Breast epithelium (tissue), 4 donors: ENCODE measurements around the gene MDGA2. TPM values are rescaled to one million over a fixed set of nuclear protein-coding genes. Genes with fewer than 3 reads are reported as not detected.

Experiments
- DNase-seq, 2 donors: peaks; one replicate each; pipeline ENCODE4 v3.0.0-alpha.2; 2019; ENCODE audit warnings: low spot score in 2 of 2
- H3K27ac ChIP-seq, 2 donors: fragments of 200-600 bp; sonication (generic) in 1 of 2; one replicate each; pipeline ENCODE4 v1.5.1; 2016 to 2019; ENCODE audit warnings: mild to moderate bottlenecking in 1 of 2
- H3K27me3 ChIP-seq, 2 donors: fragments of 200-600 bp; sonication (generic) in 1 of 2; one replicate each; pipeline versions ENCODE4 v1.5.1 to v1.6.0; 2017 to 2019; ENCODE audit warnings: control low read depth in 1 of 2, mild to moderate bottlenecking in 1 of 2
- H3K36me3 ChIP-seq: fragments of 200-600 bp; one replicate; pipeline ENCODE4 v1.5.1; 2019
- H3K4me1 ChIP-seq, 2 donors: fragments of 200-600 bp; sonication (generic); one replicate each; pipeline ENCODE4 v1.5.1; 2016 to 2019; ENCODE audit warnings: control low read depth in 1 of 2
- H3K4me3 ChIP-seq, 3 donors: fragments of 200-600 bp; sonication (generic); 1 replicate in 2 of 3; 2 replicates in 1 of 3; pipeline ENCODE4 v1.5.1; 2016 to 2019; ENCODE audit warnings: mild to moderate bottlenecking in 3 of 3, moderate library complexity in 2 of 3
- H3K9me3 ChIP-seq, 2 donors: fragments of 200-600 bp; sonication (generic) in 1 of 2; one replicate each; pipeline ENCODE4 v1.5.1; 2016 to 2019; ENCODE audit warnings: control low read depth in 1 of 2
- POLR2A ChIP-seq: fragments of 450-650 bp; IDR thresholded peaks from one replicate; pipeline ENCODE4 v1.6.1; 2016; ENCODE audit warnings: antibody characterized with exemption, mild to moderate bottlenecking, moderate library complexity
- POLR2AphosphoS5 ChIP-seq, 3 donors: sonication (generic); formaldehyde crosslinking; IDR thresholded peaks; one replicate each; pipeline ENCODE4 v1.6.1; 2017; ENCODE audit warnings: antibody characterized with exemption in 3 of 3
- intact Hi-C: fragments of 100-400 bp; cut with DNase I; formaldehyde crosslinking; loops from one replicate; pipeline ENCODE4 v1.15.1; 2023; ENCODE audit warnings: low total_unique reads
- total RNA-seq, 3 donors: library from RNA; depleted of rRNA; stranded (reverse); fragments of >200 nt; gene quantifications; one replicate each; pipeline ENCODE4 v1.1.0, GENCODE V29; 2016
- TF ChIP-seq, protein P1 (sequence below), 3 donors: fragments of 450-650 bp; IDR thresholded peaks; one replicate each; pipeline ENCODE4 v1.5.1; 2016 to 2017; ENCODE audit warnings: antibody characterized with exemption in 3 of 3, mild to moderate bottlenecking in 3 of 3, moderate library complexity in 3 of 3

MDGA2 gene
- total RNA-seq, 3 donors from 2014 or later = not detected

- Histone ChIP-seq H3K27me3 (no peaks in the 10 kb centered on the region), H3K9me3 (no peaks in the 10 kb centered on the region), H3K4me3 (no peak overlapping the region), H3K36me3 (no peaks in the 10 kb centered on the region), H3K27ac (no peak overlapping the region), H3K4me1 (no peaks in the 10 kb centered on the region)
- intact Hi-C loops = no loop called here
- no peak for DNase-seq
- TF ChIP-seq POLR2A = no peak
- TF ChIP-seq, protein P1, sequence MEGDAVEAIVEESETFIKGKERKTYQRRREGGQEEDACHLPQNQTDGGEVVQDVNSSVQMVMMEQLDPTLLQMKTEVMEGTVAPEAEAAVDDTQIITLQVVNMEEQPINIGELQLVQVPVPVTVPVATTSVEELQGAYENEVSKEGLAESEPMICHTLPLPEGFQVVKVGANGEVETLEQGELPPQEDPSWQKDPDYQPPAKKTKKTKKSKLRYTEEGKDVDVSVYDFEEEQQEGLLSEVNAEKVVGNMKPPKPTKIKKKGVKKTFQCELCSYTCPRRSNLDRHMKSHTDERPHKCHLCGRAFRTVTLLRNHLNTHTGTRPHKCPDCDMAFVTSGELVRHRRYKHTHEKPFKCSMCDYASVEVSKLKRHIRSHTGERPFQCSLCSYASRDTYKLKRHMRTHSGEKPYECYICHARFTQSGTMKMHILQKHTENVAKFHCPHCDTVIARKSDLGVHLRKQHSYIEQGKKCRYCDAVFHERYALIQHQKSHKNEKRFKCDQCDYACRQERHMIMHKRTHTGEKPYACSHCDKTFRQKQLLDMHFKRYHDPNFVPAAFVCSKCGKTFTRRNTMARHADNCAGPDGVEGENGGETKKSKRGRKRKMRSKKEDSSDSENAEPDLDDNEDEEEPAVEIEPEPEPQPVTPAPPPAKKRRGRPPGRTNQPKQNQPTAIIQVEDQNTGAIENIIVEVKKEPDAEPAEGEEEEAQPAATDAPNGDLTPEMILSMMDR (IDR thresholded peaks at IDR 0.05) = no peak
- TF ChIP-seq POLR2AphosphoS5 (IDR thresholded peaks at IDR 0.05) = no peak
These were observed 526.7 kb downstream of the MDGA2 start for GRCh38 chr14:47148686-47149085.

- H3K9me3 ChIP-seq = no peaks in the 10 kb centered on the region
- H3K27ac ChIP-seq = no peak overlapping the region
- intact Hi-C loops = no loop called here
- TF ChIP-seq, protein P1 (IDR thresholded peaks at IDR 0.05) = no peak
- no peak for TF ChIP-seq POLR2A
- TF ChIP-seq POLR2AphosphoS5 (IDR thresholded peaks at IDR 0.05) = no peak
- no peak overlapping the region for H3K4me3 ChIP-seq
- no peaks in the 10 kb centered on the region for H3K27me3 ChIP-seq
- no peak for DNase-seq
- no peaks in the 10 kb centered on the region for H3K36me3 ChIP-seq
- no peaks in the 10 kb centered on the region for H3K4me1 ChIP-seq
These were observed 554.8 kb downstream of the MDGA2 start for GRCh38 chr14:47120645-47121044.

DNA sequence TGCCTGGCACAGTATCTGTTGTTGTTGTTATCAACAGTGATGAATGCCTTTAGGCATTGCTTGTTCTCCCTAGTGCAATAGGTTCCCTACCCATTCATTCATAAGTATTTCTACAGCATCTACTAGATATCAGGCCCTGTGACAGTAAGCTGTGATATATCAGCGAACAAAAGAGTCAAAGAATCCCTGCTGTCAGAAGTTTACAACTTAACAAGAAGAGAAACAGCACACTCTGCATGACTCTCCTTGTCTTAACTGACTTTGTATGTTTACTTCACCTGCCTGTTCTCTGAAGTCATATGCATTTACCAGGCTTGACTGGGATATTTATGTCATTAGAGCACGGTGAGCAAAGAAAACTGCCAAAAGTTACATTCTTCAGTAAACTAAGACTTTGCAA is 571.6 kb downstream of the MDGA2 start:
- Histone ChIP-seq H3K27ac (no peak overlapping the region), H3K4me3 (no peak overlapping the region)
- intact Hi-C loops = no loop called here

GRCh38 chr14:47102472-47102871 is 572.9 kb downstream of the MDGA2 start:
- H3K4me3 ChIP-seq = no peak overlapping the region
- H3K27me3 ChIP-seq = no peaks in the 10 kb centered on the region
- H3K4me1 ChIP-seq = no peaks in the 10 kb centered on the region
- no peak overlapping the region for H3K27ac ChIP-seq
- TF ChIP-seq, protein P1 (IDR thresholded peaks at IDR 0.05) = no peak
- no peak for TF ChIP-seq POLR2AphosphoS5 (IDR thresholded peaks at IDR 0.05)
- TF ChIP-seq POLR2A = no peak
- intact Hi-C loops = no loop called here
- H3K36me3 ChIP-seq = no peaks in the 10 kb centered on the region
- DNase-seq = no peak
- H3K9me3 ChIP-seq = no peaks in the 10 kb centered on the region

More for the DNA sequence above, 571.6 kb downstream of the MDGA2 start:
- Histone ChIP-seq H3K27me3 (no peaks in the 10 kb centered on the region), H3K36me3 (no peaks in the 10 kb centered on the region), H3K4me1 (no peaks in the 10 kb centered on the region), H3K9me3 (no peaks in the 10 kb centered on the region)
- TF ChIP-seq, protein P1 (IDR thresholded peaks at IDR 0.05) = no peak
- no peak for TF ChIP-seq POLR2AphosphoS5 (IDR thresholded peaks at IDR 0.05)
- TF ChIP-seq POLR2A = no peak
- no peak for DNase-seq

DNA sequence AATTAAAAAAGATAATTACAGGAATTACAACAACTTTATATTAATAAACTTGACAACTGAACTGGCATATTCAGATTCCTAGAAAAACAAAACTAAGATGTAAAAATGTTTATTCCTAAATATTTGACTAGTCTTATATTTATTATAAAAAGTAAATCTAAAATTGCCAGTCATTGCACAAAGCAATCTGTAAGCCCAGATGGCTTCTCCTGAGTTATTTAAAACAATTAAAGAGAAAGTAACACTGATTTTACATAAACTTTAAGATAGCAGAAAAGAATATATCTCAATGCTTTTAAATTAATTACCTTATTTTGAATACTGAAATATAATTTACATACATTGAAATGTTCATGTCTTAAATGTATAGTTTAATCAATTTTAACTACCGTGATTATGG is 589.7 kb downstream of the MDGA2 start:
- no peaks in the 10 kb centered on the region for H3K27me3 ChIP-seq
- H3K4me3 ChIP-seq = no peak overlapping the region
- no peaks in the 10 kb centered on the region for H3K4me1 ChIP-seq
- no peaks in the 10 kb centered on the region for H3K36me3 ChIP-seq
- no peaks in the 10 kb centered on the region for H3K9me3 ChIP-seq
- H3K27ac ChIP-seq = no peak overlapping the region
- intact Hi-C loops = no loop called here
- no peak for DNase-seq
- TF ChIP-seq, protein P1 (IDR thresholded peaks at IDR 0.05) = no peak
